Measurements from ENCODE around the gene UBE2I.
A peak's percentile ranks its signal among the peaks of the same experiment; 100 is the strongest.

Gene UBE2I

DNA sequence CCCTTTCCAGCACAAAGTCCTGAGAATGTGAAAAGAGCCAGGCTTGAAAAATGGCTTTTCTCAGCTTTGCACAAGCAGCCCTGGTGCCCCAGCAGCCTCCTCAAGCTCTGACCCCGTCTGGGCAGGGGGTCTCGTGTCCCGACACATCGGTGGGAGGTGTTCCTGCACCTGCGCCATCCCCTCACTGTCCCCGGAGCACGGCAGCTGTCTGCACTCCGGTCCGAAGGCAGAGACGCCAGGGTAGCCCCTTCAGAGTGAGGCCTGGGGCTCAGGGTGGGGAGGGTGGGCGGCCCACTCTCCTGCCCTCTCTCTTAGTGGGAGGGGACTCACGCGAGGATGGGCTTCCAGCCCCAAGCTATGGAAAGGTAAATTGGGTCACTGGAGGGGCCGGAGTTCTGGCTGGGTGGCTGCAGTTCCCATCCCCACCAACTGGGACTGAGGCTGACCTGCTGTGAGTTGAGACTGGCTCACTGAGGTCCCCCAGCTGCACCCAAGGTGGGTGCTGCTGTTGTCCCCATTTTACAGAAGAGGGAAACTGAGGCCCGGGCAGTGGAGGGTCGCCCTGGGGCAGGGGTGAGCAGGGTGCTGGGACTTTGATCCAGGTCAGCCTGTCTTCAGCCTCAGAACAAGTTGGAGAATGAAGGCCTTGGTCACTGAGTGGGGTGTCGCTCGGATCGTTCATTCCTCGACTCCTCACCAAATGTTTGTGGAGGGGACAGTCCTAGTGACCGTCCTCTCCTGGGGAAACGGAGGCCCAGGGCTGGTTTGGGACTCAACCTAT is 21.7 kb downstream of the UBE2I start:
- no peak for DNase-seq

DNA sequence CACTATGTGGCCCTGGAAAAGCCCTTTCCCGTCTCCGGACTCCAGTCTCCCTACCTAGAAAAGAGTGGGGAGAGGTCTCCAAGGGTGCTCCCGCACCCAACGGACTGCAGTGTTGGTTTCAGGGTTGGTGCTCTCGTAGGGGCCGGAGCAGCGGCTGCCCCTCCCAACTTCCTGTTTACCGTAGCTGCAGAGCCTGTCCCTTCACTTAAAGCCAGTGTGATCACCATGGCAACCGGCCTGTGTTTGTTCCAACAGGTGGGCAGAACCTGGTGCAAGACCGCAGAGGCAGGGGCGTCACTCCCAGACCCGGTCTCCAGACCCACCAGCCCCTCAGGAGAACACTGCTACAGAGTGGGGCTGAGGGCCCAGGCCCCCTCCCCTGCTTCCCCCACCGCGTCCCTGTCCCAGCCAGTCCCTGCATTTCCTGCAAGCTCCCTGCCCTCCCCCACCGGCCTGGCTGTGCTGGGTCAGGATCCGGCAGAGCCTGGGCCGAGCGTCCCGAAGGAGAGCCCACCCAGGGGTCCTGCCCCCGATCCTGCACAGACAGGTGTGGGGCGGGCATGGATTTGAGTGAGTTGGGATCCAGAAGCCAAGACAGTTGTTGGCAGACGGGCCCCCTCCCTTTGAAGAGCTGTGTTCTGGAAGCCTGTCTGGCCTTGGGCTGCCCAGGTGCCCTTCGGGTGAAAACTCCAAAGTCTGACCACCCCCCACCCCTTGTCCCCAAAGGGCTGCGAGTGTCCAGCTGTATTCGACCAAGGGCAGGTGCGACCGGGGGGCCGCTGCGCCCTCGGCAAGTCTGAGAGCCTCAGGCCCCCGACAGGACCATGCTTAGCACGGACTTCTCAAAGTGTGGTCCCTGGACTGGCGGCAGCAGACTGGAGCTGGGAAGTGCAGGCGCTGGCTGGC is 22.5 kb downstream of the UBE2I start:
- DNase-seq: peak; percentile 66

- DNase-seq: no peak
Measured at GRCh38 chr16:1332618-1333148, 23.2 kb downstream of the UBE2I start.

- DNase-seq: no peak
Measured at GRCh38 chr16:1333149-1333812, 23.8 kb downstream of the UBE2I start, which contains the start of gene BAIAP3. TSS of gene BAIAP3 (plus strand) at chr16:1333645. CDS start at chr16:1338550, 4,905 bp downstream.

DNA sequence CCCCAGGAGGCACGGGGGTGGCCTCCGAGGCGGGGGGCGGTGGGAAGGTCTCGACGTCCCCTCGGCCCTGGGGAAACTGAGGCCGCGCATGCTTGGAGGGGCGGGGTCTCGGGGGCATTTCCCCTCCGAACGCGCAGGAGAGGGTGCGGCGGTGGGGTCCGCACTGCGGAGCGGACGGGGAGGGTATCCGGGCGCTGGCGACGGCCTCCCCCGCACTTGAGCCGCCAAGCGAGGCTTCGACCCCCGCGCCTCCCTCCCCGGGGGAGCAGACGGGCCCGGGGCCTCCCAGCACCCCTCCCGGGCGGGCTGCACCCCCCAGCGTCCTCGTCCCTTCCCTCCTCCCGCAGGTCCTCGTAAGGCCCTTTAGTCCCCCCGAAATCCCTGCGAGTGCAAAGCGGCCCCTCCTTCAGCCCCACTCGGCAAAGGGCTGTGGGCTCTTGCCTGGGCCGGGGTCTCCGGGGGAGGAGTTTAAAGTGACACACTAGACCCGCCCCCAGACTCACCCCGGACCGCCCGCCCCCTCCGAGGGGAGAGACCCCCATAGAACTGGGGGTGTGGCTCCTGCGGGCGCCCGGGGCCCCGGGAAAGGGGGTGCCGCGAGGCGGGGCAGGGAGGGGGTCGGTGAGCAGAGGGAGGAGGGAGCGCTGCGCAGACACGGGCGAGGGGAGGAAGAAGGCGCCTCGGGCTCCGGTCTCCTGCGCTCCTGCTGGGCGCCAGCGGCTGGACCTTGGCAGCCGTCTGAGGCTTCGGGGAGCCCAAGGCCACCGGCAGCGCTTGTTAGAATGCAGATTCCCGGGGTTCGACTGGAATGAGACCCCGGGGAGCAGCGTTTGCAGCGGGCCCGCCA is 24.6 kb downstream of the UBE2I start:
- DNase-seq: no peak

DNA sequence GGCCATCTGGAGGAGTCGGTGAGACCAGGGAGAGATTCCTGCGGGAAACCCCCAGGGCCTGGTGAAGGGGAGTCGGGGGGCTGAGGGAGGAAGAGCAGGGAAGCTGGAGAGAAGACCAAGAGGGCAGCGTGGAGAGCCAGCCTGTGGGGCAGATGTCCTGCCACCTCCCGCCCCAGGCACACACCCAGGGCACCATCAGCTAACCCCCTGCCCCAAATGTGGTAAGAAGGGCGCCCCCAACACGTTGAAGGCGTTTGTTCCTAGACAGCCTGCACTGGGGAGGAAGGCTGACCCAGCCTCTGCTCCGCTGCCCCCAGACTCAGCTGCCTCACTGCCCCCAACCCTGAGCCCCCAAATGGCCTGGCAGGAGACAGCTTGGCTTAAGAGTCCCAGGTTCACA is 25.3 kb downstream of the UBE2I start:
- no peak for DNase-seq

DNA sequence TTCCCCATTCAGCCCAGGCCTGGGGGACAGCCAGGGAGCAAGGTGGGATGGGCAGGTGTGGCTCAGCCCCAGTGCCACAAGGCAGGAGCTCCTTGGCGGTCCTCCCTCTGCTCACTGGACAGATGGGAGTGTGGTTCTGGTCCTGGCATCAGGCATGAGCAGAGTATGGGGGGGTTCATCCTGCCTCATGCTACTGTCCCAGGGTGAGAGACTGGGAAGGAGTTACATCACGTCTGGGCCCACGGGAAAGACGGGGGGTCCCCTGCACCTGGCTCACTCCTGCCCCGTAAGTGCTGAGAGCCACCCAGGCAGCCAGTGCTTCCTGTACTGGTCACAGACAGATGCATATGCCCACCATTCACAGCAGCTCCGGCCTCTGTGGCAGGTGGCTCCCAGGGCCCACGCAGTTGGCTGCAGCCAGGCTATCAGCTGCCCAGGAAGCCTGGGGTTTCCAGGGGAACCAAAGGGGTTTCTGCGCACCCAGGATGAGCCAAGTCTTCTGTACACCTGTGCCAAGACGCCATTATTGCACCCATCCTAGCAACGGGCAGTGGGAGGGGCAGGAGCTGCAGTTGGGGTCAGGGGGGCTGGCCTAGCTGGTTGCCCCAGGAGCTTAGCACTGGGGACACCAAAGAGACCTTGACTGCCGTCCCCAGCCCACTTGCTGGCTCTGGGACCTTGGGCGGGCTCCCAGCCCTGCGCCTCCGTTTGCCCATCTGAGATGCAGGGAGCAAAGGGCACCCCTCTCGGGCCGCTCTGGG is 26.0 kb downstream of the UBE2I start:
- DNase-seq: no peak

- DNase-seq: peak; percentile 83
Measured at GRCh38 chr16:1335996-1336395, 26.6 kb downstream of the UBE2I start.

DNA sequence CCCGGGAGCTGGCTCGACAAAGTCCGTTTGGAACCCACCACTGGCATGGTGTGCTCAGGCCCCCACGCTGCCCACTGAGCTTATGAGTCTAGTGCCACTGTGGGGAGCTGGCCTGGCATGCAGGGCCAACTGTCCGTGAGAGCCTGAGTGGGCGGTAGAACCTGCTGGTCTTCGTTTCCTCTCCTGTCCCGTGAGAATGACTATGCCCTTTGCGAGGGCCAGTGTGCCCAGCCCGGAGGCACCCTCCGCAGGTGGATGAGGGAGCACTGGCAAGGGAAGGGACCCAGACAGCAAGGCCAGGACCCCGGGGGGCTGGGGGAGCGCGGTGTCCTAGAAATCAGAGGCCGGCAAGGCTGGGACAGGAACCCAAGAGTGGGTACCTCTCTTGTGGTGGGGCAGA is 27.2 kb downstream of the UBE2I start:
- no peak for DNase-seq

- DNase-seq: peak; percentile 75
Measured at GRCh38 chr16:1337486-1337885, 28.1 kb downstream of the UBE2I start.

DNA sequence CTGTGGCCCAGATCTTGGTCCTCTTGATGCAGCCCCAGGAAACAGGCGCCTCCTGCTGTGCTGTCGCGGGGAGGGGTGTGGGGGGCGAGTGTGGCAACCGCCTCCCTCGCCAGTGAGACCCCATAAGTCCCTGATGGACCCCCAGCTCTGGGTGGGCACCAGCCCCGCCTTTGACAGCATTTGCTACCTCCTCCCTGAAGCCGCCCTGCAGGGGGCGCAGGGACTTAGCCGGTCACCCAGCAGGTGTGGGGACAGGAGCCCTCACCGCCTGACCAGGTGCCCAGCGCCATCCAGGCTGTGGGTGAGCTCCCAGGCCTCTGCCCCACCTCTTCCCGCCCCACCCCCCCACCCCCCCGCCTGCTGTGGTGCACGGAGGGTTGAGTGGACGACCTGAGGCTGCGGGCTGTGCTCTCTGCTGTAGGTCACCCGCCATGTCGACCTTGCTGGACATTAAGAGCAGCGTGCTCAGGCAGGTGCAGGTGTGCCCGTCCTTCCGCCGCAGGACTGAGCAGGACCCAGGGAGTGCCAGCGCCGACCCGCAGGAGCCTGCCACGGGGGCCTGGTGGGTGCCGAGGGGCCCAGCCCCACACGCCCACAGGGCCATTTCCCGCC is 28.8 kb downstream of the UBE2I start:
- no peak for DNase-seq

DNA sequence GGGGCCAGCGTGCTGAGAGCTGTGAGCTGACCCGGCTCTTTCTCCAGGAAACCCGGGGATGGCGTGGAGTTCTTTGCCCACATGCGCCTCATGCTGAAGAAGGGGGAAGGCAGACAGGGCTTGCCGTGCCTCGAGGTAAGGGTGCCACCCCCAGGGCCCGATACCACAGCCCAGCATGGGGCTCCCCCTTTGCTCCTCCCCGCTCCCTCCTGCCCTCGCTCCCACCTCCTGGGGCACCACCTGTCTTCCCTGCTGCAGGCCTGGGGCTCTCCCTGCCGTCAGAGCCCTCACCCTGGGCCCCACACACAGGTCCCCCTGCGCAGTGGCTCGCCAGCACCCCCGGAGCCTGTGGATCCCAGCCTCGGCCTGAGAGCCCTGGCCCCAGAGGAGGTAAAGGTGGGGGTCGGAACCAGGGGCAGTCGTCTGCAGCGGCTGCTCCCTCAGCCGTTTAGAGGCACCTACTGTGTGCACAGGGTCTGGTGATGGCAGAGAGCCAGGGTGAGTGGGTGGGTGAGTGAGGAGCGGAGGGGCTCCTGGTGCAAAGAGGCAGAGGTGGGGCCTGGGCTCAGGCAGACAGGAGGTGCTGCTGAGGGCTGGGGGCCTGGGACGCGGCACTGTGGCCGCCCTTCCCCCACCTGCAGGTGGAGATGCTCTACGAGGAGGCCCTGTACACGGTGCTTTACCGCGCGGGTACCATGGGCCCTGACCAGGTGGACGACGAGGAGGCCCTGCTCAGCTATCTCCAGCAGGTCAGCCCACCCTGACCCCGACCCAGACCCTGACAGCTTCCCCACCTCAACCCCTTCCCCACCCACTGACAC is 29.6 kb downstream of the UBE2I start:
- no peak for DNase-seq

GRCh38 chr16:1340730-1341494 is 31.5 kb downstream of the UBE2I start:
- DNase-seq: no peak

DNA sequence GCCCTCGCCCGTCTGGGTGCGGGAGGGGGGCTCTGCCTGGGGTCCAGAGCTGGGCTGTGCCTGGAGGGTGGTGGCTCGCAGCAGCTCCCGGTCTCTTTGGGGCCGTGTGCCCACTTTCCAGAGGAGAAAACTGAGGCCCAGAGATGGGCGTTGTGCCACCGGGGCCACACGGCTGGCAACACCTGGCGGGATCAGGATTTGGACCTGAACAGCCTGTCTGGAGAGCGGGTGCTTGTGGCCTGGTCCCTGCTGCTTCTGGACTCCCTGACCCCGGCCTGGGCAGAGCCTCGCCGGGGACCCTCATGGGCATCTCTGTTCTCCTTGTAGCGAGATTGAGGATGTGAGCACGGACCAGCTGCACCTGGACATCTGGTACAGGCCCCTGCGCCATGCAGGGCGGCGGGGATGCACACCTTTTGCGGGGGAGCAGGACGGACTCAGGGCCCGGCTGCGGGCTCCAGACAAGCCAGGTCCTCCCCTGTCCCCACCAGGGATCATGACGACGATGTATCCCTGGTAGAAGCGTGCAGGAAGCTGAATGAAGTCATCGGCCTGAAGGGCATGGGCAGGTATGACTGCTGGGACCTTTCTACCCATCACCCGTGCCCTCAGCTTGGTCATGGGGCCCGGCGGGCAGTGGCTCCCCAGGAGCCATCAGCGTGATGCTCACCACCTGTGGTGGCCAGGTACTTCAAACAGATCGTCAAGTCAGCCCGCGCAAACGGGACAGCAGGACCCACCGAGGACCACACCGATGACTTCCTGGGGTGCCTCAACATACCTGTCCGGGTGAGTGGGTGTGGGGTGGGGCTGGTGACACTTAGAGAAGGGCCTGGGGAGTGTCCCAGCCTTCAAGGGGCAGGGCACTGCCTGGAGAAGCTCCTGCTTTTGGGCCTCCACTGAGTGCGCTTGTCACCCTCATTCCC is 32.3 kb downstream of the UBE2I start:
- DNase-seq: no peak

DNA sequence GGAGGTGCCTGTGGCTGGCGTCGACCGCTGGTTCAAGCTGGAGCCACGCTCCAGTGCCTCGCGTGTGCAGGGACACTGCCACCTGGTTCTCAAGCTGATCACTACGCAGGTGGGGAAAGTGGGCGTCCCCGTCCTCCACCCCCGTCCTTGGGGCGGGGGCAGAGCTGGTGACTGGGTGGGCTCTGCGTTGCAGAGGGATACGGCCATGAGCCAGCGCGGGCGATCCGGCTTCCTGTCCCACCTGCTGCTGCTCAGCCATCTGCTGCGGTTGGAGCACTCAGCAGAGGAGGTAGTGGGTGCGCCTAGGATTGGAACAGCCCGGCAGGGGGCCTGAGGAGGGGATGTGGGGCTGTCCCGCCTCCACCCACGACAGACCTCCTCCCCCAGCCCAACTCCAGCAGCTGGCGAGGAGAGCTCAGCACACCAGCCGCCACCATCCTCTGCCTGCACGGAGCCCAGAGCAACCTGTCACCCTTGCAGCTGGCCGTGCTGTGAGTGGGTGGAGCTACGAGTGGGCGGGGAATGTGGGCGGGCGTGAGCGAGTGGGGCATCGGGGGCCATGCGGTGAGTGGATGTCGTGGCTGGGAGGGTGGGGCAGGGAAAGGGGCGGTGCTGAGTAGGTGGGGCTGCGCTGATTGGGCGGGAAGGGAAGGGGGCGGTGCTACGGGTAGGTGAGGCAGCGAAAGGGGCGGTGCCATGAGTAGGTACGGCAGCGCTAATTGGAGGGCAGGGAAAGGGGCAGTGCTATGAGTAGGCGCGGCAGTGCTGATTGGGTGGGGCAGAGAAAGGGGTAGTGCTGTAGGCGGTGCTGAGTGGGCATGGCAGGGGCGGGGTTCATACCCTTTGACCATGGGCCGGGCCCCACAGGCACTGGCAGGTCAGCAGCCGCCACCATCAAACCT is 33.3 kb downstream of the UBE2I start:
- peak; percentile 97 for DNase-seq

- DNase-seq: no peak
Measured at GRCh38 chr16:1343428-1344242, 34.2 kb downstream of the UBE2I start.
